ENCODE data around the gene NMNAT2.

The NMNAT2 gene

GRCh38 chr1:183233113-183233512 lies 185.1 kb downstream of the NMNAT2 start:
- DNase-seq, result no peak

GRCh38 chr1:183231545-183231944 lies 186.6 kb downstream of the NMNAT2 start:
- no peak for DNase-seq

- no peak for DNase-seq
Measured at GRCh38 chr1:183230413-183230812, 187.8 kb downstream of the NMNAT2 start.

GRCh38 chr1:183228347-183229220 lies 189.6 kb downstream of the NMNAT2 start:
- DNase-seq, result no peak

- peak; percentile 61 for DNase-seq
Measured at GRCh38 chr1:183227422-183228346, 190.5 kb downstream of the NMNAT2 start.

- no peak for DNase-seq
Measured at GRCh38 chr1:183226963-183227362, 191.2 kb downstream of the NMNAT2 start.

- no peak for DNase-seq
Measured at GRCh38 chr1:183226361-183226760, 191.8 kb downstream of the NMNAT2 start.

GRCh38 chr1:183223467-183223866 lies 194.7 kb downstream of the NMNAT2 start:
- DNase-seq, result no peak

GRCh38 chr1:183222909-183223308 lies 195.3 kb downstream of the NMNAT2 start:
- DNase-seq, result no peak

- no peak for DNase-seq
Measured at GRCh38 chr1:183219616-183220009, 198.6 kb downstream of the NMNAT2 start.

GRCh38 chr1:183218971-183219615 lies 199.1 kb downstream of the NMNAT2 start:
- DNase-seq, result peak; percentile 85

GRCh38 chr1:183218027-183218618 lies 200.1 kb downstream of the NMNAT2 start:
- no peak for DNase-seq

- no peak for DNase-seq
Measured at GRCh38 chr1:183215936-183216335, 202.2 kb downstream of the NMNAT2 start.

GRCh38 chr1:183215076-183215720 lies 203.0 kb downstream of the NMNAT2 start:
- peak; percentile 8 for DNase-seq

GRCh38 chr1:183214021-183214970 lies 203.9 kb downstream of the NMNAT2 start:
- no peak for DNase-seq

- DNase-seq, result no peak
Measured at GRCh38 chr1:183212870-183213269, 205.3 kb downstream of the NMNAT2 start.

- no peak for DNase-seq
Measured at GRCh38 chr1:183210681-183211080, 207.5 kb downstream of the NMNAT2 start.

- peak; percentile 17 for DNase-seq
Measured at GRCh38 chr1:183209533-183210158, 208.5 kb downstream of the NMNAT2 start.

GRCh38 chr1:183206538-183207122 lies 211.6 kb downstream of the NMNAT2 start:
- no peak for DNase-seq

GRCh38 chr1:183205196-183205781 lies 212.9 kb downstream of the NMNAT2 start:
- DNase-seq, result no peak
